BJ (cell line): ENCODE results near the gene NAV2. TPM values are rescaled to one million over a fixed set of nuclear protein-coding genes. Genes with fewer than 3 reads are reported as not detected.

Experiments
- CTCF ChIA-PET: fragments of 350-600 bp; formaldehyde crosslinking; extraction: SDS; loops from one replicate; lab custom pipeline; 2021; ENCODE audit warnings: antibody characterized with exemption, inconsistent platforms; lab: Yijun Ruan, JAX
- POLR2A ChIA-PET: fragments of 300-600 bp; sonication (Branson Sonifier 250); formaldehyde crosslinking; extraction: SDS; loops from one replicate; lab custom pipeline; 2021; ENCODE audit warnings: antibody characterized with exemption; lab: Charles Lee
- DNase-seq: peaks from one replicate; pipeline ENCODE4 v3.0.0-alpha.2; 2011; ENCODE audit warnings: low read depth
- H3K27me3 ChIP-seq: 2 replicates; pipeline ENCODE4 v1.6.0; 2011; ENCODE audit warnings: low read length; ENCODE audit not compliant: control insufficient read depth, insufficient read depth
- H3K36me3 ChIP-seq: 2 replicates; pipeline ENCODE4 v1.5.1; 2011; ENCODE audit warnings: low read length; ENCODE audit not compliant: control insufficient read depth, insufficient read depth
- H3K4me3 ChIP-seq: 2 replicates; pipeline ENCODE4 v1.5.1; 2011; ENCODE audit warnings: low read depth, mild to moderate bottlenecking, control low read depth, low read length
- CTCF ChIP-seq: IDR thresholded peaks from 2 replicates; pipeline ENCODE4 v1.5.1; 2011; ENCODE audit warnings: low read depth, mild to moderate bottlenecking, control low read depth, inconsistent platforms, low read length, moderate library complexity; ENCODE audit not compliant: insufficient read depth
- polyA plus RNA-seq: library from polyadenylated mRNA; depleted of rRNA; stranded (reverse); fragments of >200 nt; gene quantifications from 2 replicates; pipeline ENCODE4 v1.2.3, GENCODE V29; 2011

Gene NAV2
- polyA plus RNA-seq, 1 experiment: 6.1 TPM

GRCh38 chr11:20047769-20048154, 335.1 kb downstream of the NAV2 start:
- Histone ChIP-seq H3K4me3 (no peak overlapping the region), H3K27me3 (no peaks in the 10 kb centered on the region), H3K36me3 (peaks cover 10% of the 10 kb centered on the region)
- POLR2A ChIA-PET: no interaction called here
- DNase-seq: no peak
- CTCF ChIA-PET: interaction anchor here (1.1 to 1.2 kb wide), 2 partner anchors 10 to 18 kb away, joined by 3 to 4 read pairs; no protein-coding TSS in a partner anchor
- TF ChIP-seq CTCF: no peak

GRCh38 chr11:20048246-20048645, 335.6 kb downstream of the NAV2 start:
- peaks cover 10% of the 10 kb centered on the region for H3K36me3 ChIP-seq
- no peak for DNase-seq
- no peak overlapping the region for H3K4me3 ChIP-seq
- ChIA-PET CTCF (interaction anchor here (1.1 kb wide), 1 partner anchor 9 kb away, joined by 3 read pairs; no protein-coding TSS in a partner anchor), POLR2A (no interaction called here)
- no peak for TF ChIP-seq CTCF
- no peaks in the 10 kb centered on the region for H3K27me3 ChIP-seq

- H3K27me3 ChIP-seq: no peaks in the 10 kb centered on the region
- ChIA-PET CTCF (interaction anchor here (1.1 kb wide), 1 partner anchor 9 kb away, joined by 3 read pairs; no protein-coding TSS in a partner anchor), POLR2A (no interaction called here)
- H3K4me3 ChIP-seq: no peak overlapping the region
- peaks cover 10% of the 10 kb centered on the region for H3K36me3 ChIP-seq
- TF ChIP-seq CTCF: no peak
- DNase-seq: no peak
These were observed 336.1 kb downstream of the NAV2 start for GRCh38 chr11:20048707-20049106.

GRCh38 chr11:20049231-20049630, 336.6 kb downstream of the NAV2 start:
- ChIA-PET POLR2A (no interaction called here), CTCF (no interaction called here)
- Histone ChIP-seq H3K27me3 (no peaks in the 10 kb centered on the region), H3K36me3 (peaks cover 9% of the 10 kb centered on the region), H3K4me3 (no peak overlapping the region)
- DNase-seq: no peak
- TF ChIP-seq CTCF: no peak

- ChIA-PET POLR2A (no interaction called here), CTCF (interaction anchor here (0.8 kb wide), 1 partner anchor 11 kb away, joined by 3 read pairs; no protein-coding TSS in a partner anchor)
- no peak overlapping the region for H3K4me3 ChIP-seq
- H3K27me3 ChIP-seq: no peaks in the 10 kb centered on the region
- peaks cover 6% of the 10 kb centered on the region for H3K36me3 ChIP-seq
- no peak for DNase-seq
- no peak for TF ChIP-seq CTCF
These were observed 337.4 kb downstream of the NAV2 start for GRCh38 chr11:20050048-20050447.
